HS-5 (cell line): ENCODE measurements around the gene WDR33.
"Not testable (repeated sequence)": the region's sequence is repeated elsewhere in the genome, so short reads cannot be mapped to it uniquely, and the experiment has no call there.

Experiments
- DNase-seq: peaks from one replicate; pipeline ENCODE4 v3.0.0-alpha.2; 2012; ENCODE audit warnings: low read depth

Gene WDR33

DNA sequence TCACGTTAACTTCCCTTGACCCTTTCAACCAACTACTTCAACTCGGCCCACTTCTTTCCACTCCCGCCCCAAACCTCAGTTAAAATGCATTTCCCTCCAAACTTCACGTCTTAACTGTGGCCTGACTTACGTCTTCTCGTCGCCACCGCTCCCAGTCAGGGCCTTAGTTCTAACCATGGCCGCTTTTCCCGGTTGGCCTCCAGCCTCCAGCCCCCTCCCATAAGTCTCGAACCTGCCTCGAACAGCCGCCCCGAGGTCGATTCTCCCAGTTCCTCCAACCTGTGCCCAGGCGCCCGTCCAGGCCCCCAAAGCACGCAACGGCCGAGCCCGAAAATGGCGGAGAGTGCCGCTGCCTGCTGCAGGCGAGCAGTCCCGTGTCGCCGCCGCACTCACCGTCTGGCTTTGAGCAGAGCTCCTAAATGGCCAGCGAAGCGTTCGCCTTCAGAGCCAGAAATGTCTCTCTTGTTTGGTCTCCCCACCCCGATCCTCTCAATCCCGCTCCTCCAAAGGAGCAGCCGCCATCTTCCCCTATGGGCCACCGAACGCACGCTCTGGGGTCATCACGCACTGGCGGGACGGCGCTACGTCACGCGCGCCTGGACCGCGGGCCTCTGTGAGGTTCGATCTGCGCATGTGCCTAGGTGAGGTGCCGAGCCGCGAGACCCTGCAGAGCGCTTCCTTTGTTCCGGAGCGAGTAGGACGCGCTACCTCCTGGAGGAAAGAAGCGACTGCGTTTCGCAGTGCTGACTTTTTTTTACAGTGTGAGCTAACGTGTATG lies at the start of gene WDR33:
Gene WDR33, minus strand, starts transcription at position 553 of the 778 bp plus-strand sequence. CDS start 40,190 bp downstream, outside the sequence.
- DNase-seq = peak; percentile 42

GRCh38 chr2:127860130-127860529 lies 49.2 kb upstream of the WDR33 start:
- DNase-seq = no peak

DNA sequence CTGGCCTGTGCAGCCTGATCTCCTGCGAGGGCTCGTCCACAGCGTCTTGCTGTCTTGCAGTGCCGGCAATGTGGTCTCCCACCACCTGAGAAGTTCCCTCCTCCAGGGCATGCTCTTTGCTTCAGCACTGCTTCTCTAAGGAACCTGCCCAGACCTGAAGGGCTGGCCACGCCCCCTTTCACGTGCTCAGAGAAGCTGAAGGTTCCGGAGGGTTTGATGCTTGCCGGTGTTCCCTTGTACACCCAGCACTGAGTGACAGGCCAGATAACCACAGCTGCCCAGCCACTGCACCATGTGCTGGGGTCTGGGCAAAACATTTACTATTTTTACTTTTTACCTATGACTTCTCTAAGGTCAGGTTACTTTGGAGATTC lies 48.7 kb upstream of the WDR33 start:
- DNase-seq = no peak

DNA sequence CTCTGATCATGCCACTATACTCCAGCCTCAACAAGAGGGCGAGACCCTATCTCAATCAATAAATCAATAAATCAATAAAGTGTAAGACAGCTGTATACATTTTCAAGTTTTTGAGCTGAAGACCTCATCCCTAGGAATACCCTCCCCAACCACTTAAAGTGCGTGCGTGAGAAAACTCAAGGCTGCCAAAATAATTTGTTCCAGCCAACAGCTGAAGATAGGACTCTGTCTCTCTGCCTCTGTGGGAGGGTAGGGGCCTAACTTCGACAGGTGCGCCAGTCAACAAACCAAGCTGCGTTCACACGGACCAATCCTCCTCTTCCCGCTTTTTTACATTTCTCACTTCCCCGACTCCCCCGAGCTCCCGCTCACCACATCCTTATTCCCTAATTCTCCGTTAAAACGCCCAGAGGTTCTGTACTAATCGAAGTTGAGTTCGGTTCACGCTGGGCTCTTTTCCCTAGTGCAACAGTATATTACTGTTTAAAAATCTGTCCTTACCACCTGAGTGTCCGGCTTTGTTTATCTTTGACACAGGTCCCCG lies 46.4 kb upstream of the WDR33 start:
- peak; percentile 9 for DNase-seq

- DNase-seq = no peak
Measured at GRCh38 chr2:127853671-127854070, 42.7 kb upstream of the WDR33 start.

DNA sequence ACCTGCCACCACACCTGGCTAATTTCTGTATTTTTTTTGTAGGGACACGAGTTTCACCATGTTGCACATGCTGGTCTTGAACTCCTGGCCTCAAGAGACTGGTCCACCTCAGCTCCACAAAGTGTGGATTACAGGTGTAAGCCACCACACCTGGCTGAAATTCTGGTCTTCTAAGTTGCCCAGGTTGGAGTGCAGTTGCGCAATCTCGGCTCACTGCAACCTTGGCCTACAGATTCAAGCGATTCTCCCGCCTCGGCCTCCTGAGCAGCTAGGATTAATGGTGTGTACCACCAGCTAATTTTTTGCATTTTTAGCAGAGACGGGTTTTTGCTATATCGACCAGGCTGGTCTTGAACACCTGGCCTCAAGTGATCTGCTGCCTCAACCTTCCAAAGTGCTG lies 41.4 kb upstream of the WDR33 start:
- DNase-seq = no peak

DNA sequence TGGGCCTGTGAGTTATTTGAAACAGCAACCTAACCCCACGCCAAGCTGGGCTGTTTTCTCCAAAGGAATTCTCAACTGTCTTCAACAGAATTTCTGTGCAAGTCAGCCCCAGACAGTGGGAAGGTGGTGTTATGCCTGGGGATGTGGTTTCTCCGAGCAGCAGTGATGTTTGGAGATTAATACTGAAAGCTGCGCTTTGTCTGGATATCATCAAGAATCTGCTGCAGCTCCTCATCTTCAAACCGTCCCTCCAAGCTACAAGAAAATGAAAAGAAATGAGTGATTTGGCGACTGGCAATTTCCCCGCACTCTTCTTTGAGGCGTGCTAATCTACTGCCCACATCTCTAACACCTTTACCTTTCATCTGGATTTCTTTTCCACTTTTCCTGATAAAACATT lies 37.0 kb upstream of the WDR33 start:
- DNase-seq = no peak

- no peak for DNase-seq
Measured at GRCh38 chr2:127844973-127845372, 34.0 kb upstream of the WDR33 start.

DNA sequence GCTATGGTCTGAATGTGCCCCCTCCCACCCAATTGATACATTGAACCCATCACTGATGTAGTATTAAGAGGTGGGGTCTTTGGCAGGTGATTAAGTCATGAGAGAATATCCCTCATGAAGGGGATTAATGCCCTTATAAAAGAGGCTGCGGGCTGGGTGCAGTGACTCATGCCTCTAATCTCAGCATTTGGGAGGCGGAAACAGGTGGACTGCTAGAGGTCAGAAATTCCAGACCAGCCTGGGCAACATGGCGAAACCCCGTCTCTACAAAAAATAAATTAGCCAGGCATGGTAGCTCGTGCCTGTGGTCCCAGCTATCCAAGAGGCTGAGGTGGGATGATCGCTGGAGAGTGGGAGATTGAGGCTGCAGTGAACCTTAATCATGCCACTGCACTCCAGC lies 32.7 kb upstream of the WDR33 start:
- DNase-seq = no peak

DNA sequence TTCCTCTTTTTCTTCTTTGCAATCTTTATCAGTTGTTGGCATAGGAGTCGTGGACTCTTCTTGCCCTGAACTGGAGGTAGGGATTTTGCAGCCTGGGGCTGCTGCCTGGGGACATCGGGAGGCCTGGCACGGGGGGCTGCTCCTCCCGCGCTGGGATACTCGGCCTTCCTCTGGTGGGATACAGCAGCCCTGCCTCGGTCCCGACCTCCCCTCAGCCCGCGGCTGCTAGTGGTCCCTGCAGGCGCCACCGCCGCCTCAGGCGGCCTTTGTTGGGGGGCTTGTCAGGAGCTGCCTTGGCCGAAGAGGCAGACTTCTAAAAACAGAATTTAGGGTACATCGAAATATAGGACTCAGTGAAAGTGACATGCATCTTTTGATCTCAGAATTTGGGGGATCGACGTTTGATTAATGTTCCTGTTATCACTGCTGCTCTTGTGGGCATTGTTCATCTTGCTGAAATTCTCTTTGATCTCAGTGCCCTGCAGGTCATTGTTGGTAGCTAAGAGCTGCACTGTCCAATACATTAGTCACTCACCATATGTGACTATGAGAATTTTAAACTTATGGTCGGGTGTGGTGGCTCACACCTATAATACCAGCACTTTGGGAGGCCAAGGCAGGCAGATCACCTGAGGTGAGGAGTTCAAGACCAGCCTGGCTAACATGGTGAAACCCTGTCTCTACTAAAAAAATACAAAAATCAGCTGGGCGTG lies 30.7 kb upstream of the WDR33 start:
- DNase-seq = no peak

GRCh38 chr2:127840893-127841292 lies 29.9 kb upstream of the WDR33 start:
- no peak for DNase-seq

GRCh38 chr2:127834951-127835350 lies 24.0 kb upstream of the WDR33 start:
- no peak for DNase-seq

DNA sequence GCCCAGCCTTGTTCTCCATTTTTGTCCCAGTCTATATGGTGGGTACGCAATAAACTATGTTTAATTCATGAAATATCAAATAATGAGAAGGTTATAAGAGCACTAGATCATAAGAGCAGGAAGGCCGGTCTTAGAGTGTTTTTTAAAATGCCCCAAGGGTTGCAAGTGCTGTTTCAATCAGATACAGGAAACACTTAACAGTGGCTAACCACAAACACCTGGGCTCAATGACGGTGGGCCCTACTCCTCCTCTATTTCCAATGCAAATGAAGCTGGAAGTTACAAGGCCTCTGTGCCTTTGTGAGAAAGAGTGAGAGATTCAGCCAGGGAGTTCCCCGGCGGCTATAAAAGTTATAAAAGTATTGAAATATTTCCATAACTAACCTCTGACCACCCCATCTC lies 18.9 kb upstream of the WDR33 start:
- no peak for DNase-seq

GRCh38 chr2:127826708-127827107 lies 15.7 kb upstream of the WDR33 start:
- not testable (repeated sequence) for DNase-seq

DNA sequence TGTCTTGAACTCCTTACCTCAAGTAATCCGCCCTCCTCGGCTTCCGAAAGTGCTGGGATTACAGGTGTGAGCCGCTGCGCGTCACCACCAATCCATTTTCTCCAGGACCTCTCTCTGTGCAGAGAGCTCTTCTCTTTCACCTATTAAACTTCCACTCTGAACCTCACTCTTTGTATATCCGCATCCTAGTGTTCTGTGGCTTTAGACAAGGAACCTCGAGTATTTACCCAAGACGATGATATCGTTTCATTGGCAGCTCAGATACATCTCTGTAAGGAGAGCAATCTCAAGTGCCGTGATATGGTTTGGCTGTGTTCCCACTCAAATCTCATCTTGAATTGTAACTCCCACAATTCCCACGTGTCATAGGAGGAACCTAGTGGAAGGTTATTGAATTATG lies 15.1 kb upstream of the WDR33 start:
- no peak for DNase-seq

DNA sequence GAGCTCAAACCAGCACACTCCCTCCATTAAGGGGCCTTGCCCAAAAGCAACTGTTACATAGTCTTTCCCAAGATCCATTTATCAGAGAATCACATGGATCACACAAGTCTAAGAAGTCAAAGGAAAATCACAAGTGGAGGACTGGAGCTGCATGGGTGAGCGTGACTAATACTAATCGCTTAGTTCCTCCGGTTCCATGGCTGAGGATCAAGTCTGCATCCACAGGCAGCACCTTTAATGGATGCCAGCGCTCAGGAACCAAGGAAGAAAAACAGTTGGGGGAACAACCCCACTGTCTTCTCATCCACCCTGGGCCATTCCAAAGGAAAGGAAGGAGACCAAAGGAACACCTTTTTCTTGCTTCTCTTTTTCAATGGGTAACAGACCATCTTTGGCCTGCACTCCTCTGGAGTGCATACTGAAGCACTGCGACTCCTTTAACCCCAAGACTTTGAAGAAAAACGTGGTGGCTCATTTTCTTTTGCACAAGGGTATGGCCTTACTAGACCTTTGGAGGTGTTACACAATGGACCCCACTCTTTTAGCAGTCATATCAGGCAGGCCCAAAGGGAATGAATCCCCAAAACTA lies 9.2 kb upstream of the WDR33 start:
- DNase-seq = no peak

- DNase-seq = no peak
Measured at GRCh38 chr2:127818794-127819425, 7.9 kb upstream of the WDR33 start.

- no peak for DNase-seq
Measured at GRCh38 chr2:127818241-127818640, 7.3 kb upstream of the WDR33 start.

DNA sequence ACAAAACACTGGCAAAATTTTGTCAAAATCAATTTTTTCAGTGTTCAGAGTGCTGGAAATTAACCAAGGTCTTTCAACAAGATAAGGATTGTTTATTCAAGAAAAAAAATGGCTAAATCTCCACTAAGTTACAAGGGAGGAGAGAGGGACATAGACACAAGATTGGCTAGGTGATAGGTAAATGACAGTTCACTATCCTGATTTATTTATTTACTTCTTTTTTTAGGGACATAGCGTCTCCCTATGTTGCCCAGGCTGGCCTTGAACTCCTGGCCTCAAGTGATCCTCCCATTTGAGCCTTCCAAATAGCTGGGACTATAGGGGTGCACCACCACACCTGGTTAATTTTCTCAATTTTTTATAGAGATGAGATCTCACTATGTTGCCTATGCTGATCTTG lies 3.7 kb upstream of the WDR33 start:
- no peak for DNase-seq

DNA sequence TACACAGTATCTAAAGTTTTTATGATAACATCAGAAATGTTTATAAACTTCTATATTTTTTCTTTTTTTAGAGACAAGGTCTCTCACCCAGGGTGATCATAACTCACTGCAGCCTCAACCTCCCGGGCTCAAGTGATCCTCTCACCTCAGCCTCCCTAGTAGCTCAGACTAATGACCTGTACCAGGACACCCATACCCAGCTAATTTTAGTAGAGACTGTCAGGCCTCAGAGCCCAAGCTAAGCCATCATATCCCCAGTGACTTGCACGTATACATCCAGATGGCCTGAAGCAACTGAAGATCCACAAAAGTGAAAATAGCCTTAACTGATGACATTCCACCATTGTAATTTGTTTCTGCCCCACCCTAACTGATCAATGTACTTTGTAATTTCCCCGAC lies 1.5 kb upstream of the WDR33 start:
- DNase-seq = not testable (repeated sequence)

DNA sequence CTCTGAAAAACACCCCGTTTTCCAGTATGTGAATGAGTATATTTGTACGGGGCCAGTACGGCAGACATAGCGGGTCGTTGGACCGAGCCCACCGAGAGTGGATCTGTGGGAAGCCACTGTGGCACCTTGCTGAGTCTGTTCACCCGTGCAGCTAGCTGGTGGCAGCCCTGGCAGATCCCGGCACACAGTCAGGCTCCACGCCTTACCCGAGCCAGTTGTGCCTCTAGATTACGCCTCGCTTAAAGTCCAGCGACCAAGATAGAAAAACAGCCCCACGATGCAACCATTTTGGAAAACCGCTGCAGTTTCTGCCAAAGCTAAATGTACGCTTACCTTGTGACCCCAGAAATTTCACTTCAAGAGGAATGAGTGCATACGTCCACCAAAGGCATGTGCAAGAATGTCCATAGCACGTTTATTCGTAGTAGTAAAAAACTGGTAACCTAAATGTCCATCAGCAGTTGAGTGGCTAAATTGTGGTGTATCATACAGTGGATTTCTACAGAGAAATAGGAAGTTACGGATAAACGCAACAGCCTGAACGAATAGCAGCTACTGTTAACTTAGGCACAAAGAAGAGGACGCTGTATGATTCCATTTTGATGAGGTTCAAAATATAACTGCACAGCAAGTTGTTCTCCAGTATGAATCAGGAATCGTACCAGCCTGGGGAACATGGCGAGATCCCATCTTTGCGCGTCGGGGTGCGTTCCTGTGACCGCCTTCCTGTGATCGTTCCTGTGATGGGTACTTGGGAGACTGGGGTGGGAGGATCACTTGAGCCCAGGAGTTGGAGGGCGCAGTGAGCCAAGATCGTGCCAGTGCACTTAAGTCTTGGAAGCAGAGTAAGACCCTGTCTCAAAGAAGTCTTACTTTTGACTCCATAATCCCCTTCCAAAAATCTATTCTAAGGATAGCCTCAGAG lies 688 bp upstream of the WDR33 start:
- DNase-seq = no peak
